Mucosa of rectum (tissue), 2 donors: ENCODE data around the gene ADD3.

ENCODE experiments used
- H3K27ac ChIP-seq, 2 donors: one replicate each; pipeline ENCODE4 v1.7.0; 2013; ENCODE audit warnings: inconsistent platforms in 2 of 2, low read depth in 2 of 2, low read length in 2 of 2
- H3K27me3 ChIP-seq, 2 donors: one replicate each; pipeline ENCODE4 v1.7.0; 2013; ENCODE audit warnings: low read length in 2 of 2; ENCODE audit not compliant: control insufficient read depth in 2 of 2, insufficient read depth in 2 of 2
- H3K36me3 ChIP-seq, 2 donors: one replicate each; pipeline ENCODE4 v1.7.0; 2013; ENCODE audit warnings: low read length in 2 of 2; ENCODE audit not compliant: control insufficient read depth in 2 of 2, insufficient read depth in 2 of 2
- H3K4me1 ChIP-seq, 2 donors: one replicate each; pipeline ENCODE4 v1.7.0; 2013; ENCODE audit warnings: low read length in 2 of 2, mild to moderate bottlenecking in 1 of 2; ENCODE audit not compliant: control insufficient read depth in 2 of 2, insufficient read depth in 2 of 2
- H3K4me3 ChIP-seq, 2 donors: one replicate each; pipeline ENCODE4 v1.7.0; 2013; ENCODE audit warnings: low read length in 2 of 2
- H3K9ac ChIP-seq, 2 donors: one replicate each; pipeline ENCODE4 v1.7.0; 2013; ENCODE audit warnings: low read length in 2 of 2, low read depth in 1 of 2, mild to moderate bottlenecking in 1 of 2
- H3K9me3 ChIP-seq, 2 donors: one replicate each; pipeline ENCODE4 v1.7.0; 2013; ENCODE audit warnings: low read length in 2 of 2; ENCODE audit not compliant: control insufficient read depth in 2 of 2
- donor health status: healthy.
- donor health status: Normal muscosa, but diverticular disease.

The ADD3 gene

GRCh38 chr10:110074758-110075671, 67.2 kb downstream of the ADD3 start:
- Histone ChIP-seq H3K27me3 (no peaks in the 10 kb centered on the region), H3K9ac (peak overlapping the region in 1 of 2 donors; percentile 10), H3K27ac (peak overlapping the region; percentile 18 to 30), H3K4me1 (peaks cover 33 to 35% of the 10 kb centered on the region in 2 donors), H3K36me3 (no peaks in the 10 kb centered on the region), H3K9me3 (no peaks in the 10 kb centered on the region), H3K4me3 (no peak overlapping the region)

DNA sequence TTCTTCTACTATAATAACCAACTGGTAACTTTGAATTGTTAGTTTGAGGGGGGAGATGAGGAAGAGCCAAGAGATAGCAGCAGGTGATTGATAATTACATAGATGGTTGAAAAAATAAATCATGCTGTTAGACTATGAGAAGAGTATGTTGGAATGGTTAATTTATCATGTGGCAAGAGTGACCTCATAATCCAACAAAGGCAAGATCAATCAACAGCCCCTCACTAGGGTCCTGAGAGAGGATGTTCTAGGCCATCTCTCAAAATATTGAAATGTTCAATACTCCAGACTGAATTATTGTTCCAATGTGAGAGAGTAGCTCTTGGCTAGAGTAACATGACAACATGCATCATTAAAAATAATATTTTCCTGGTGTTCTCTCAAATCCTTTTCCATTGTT, 67.9 kb downstream of the ADD3 start:
- Histone ChIP-seq H3K4me1 (peaks cover 35 to 36% of the 10 kb centered on the region in 2 donors), H3K9me3 (no peaks in the 10 kb centered on the region), H3K9ac (no peak overlapping the region), H3K27me3 (no peaks in the 10 kb centered on the region), H3K27ac (peak overlapping the region; percentile 18 to 26), H3K36me3 (no peaks in the 10 kb centered on the region), H3K4me3 (no peak overlapping the region)

DNA sequence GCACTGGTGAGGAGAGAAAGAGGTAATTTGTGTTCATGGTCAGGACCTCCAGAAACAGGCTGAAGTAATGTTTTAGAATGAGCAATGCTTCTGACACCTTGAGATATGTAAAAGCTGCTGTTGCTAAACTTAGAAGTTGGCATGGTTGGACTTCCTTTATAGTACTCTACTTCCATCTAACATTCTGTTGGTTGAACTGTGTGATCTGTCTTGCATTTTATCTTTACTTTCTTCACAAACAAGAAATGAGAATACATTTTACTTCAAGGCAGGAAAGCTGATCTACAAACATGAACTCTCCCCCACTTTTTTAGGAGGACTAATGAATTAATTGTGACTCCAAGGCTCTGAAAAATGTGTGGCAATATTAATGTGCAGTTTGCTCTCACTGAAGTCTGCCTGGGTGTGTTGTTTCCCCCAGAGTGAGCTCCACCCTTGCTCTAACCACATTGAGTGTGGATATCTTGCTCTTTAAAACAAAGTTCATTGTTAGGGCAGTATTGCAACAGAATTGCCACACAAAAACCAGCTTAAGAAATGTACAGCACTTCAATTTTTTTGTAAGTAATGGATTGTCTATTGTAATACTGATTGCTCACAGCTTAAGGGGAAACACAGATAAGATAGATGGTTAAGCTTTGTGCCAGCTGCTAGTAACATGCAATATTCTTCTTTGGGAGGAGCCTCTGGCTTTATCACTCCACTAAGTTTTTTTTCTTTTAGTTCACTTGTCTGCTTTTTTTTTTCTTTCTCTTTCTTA, 69.0 kb downstream of the ADD3 start:
- Histone ChIP-seq H3K4me1 (peaks cover 35 to 40% of the 10 kb centered on the region in 2 donors), H3K9ac (peak overlapping the region; percentile 58 to 61), H3K4me3 (peak overlapping the region; percentile 40 to 51)

GRCh38 chr10:110077436-110078130, 69.8 kb downstream of the ADD3 start:
- Histone ChIP-seq H3K36me3 (no peaks in the 10 kb centered on the region), H3K27me3 (no peaks in the 10 kb centered on the region), H3K9me3 (no peaks in the 10 kb centered on the region), H3K4me3 (peak overlapping the region; percentile 40 to 51), H3K4me1 (peaks cover 35 to 43% of the 10 kb centered on the region in 2 donors), H3K9ac (peak overlapping the region; percentile 58 to 61), H3K27ac (peak overlapping the region; percentile 78 to 82)

More for the DNA sequence above, 69.0 kb downstream of the ADD3 start:
- no peaks in the 10 kb centered on the region for H3K27me3 ChIP-seq
- peak overlapping the region; percentile 78 to 82 for H3K27ac ChIP-seq
- H3K9me3 ChIP-seq = no peaks in the 10 kb centered on the region
- no peaks in the 10 kb centered on the region for H3K36me3 ChIP-seq

DNA sequence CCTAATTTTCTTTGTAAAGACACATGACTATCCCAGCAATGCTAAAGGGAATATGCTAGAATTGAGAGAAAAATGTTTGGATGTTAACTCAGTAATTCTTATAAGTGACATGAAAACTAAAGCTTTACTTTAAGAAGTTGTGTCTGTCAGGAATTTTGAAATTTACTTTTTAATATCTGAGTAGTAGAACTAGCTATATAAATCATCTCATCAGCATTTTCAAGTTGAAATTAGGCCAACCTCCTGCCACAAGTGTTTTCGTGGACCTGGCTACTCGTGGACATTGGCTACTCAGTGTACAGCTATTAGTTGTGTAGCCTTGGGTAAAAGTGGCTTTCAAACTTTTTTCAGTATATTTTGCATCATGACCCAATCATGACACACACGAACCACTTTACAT, 70.5 kb downstream of the ADD3 start:
- no peaks in the 10 kb centered on the region for H3K9me3 ChIP-seq
- peak overlapping the region in 1 of 2 donors; percentile 58 for H3K9ac ChIP-seq
- no peaks in the 10 kb centered on the region for H3K27me3 ChIP-seq
- H3K36me3 ChIP-seq = no peaks in the 10 kb centered on the region
- H3K4me3 ChIP-seq = peak overlapping the region in 1 of 2 donors; percentile 14
- H3K4me1 ChIP-seq = peaks cover 35 to 43% of the 10 kb centered on the region in 2 donors
- H3K27ac ChIP-seq = peak overlapping the region; percentile 78 to 82

DNA sequence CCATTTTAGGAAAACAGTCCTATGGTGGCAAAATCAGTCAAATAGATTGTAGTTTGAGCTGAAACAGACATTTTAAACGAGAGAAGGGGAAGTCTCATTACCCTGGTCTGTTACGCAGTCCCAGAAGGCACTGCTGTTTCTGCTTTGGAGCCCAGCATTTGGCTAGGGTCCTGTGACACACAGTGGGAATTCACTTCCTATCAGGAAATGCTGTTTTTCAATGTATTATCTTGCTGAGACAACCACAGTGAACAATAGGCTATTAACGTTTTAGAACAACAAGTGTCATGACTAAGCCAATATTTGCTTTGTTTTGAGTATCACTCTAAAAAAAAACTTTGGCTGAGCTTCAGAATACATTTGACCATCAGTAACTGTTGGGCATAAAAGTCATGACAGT, 74.1 kb downstream of the ADD3 start:
- Histone ChIP-seq H3K27ac (peak overlapping the region in 1 of 2 donors; percentile 44), H3K4me3 (peak overlapping the region in 1 of 2 donors; percentile 11), H3K9ac (no peak overlapping the region), H3K9me3 (no peaks in the 10 kb centered on the region), H3K36me3 (no peaks in the 10 kb centered on the region), H3K27me3 (no peaks in the 10 kb centered on the region), H3K4me1 (peaks cover 20 to 32% of the 10 kb centered on the region in 2 donors)

DNA sequence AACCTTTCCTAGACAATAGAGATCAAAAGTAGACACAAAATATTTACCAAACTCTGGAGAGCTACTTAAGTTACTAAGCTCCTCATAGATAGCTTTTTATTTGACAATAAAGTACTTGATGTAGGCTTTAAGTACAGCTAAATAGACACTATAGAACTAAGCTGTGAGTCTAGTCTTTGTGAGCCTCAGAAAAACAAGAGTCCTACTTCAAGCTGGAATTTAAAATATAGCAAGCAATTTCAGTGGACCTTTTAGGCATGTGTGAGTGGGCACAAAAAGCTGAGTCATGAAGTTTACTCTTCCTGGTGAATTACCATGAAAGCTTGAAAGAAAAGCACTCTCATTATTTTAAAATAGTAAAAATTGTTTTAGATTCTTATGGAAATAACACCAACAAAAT, 76.1 kb downstream of the ADD3 start:
- Histone ChIP-seq H3K4me1 (peaks cover 3 to 15% of the 10 kb centered on the region in 2 donors), H3K9me3 (no peaks in the 10 kb centered on the region), H3K36me3 (no peaks in the 10 kb centered on the region), H3K27me3 (no peaks in the 10 kb centered on the region), H3K9ac (no peak overlapping the region), H3K27ac (no peak overlapping the region), H3K4me3 (no peak overlapping the region)

DNA sequence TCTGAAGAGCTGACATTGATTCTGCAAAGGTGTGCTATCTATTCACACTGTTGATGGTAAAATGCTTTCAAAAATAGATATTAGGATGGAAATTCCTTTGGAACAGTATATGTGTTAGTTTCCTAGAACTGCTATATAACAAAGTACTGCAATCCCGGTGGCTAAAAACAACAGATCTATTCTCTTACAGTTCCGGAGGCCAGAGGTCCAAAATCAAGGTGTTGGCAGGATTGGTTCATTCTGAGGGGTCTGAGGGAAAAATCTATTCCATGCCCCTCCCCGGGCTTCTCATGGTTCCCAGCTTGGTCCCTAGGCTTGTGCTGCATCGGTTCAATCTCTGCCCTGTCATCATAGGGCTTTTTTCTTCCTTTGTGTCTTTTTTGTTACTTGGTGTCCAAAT, 79.9 kb downstream of the ADD3 start:
- no peaks in the 10 kb centered on the region for H3K36me3 ChIP-seq
- no peak overlapping the region for H3K4me3 ChIP-seq
- no peaks in the 10 kb centered on the region for H3K9me3 ChIP-seq
- no peak overlapping the region for H3K9ac ChIP-seq
- peaks cover 0 to 4% of the 10 kb centered on the region in 2 donors for H3K4me1 ChIP-seq
- no peaks in the 10 kb centered on the region for H3K27me3 ChIP-seq
- no peak overlapping the region for H3K27ac ChIP-seq

GRCh38 chr10:110088367-110089104, 80.8 kb downstream of the ADD3 start:
- peaks cover 0 to 3% of the 10 kb centered on the region in 2 donors for H3K4me1 ChIP-seq

More at GRCh38 chr10:110088367-110089104, 80.8 kb downstream of the ADD3 start:
- no peak overlapping the region for H3K27ac ChIP-seq
- H3K36me3 ChIP-seq = no peaks in the 10 kb centered on the region
- H3K9me3 ChIP-seq = no peaks in the 10 kb centered on the region
- H3K9ac ChIP-seq = no peak overlapping the region
- no peak overlapping the region for H3K4me3 ChIP-seq
- no peaks in the 10 kb centered on the region for H3K27me3 ChIP-seq
